Lower lobe of right lung (tissue), 2 donors: ENCODE results near the gene KIAA0586. TPM values are rescaled to one million over a fixed set of nuclear protein-coding genes. Genes with fewer than 3 reads are reported as not detected.

Source experiments
- ATAC-seq, 2 donors: fragments of 200-7000 bp; cut with Tn5 transposase; one replicate each; pipeline ENCODE4 v1.9.1; 2020 to 2022; ENCODE audit warnings: mild to moderate bottlenecking in 2 of 2, moderate library complexity in 2 of 2
- DNase-seq: peaks from one replicate; pipeline ENCODE4 v3.0.0-alpha.2; 2020
- H3K27ac ChIP-seq: fragments of 200-600 bp; one replicate; pipeline ENCODE4 v1.8.0; 2022
- H3K27me3 ChIP-seq: fragments of 200-600 bp; one replicate; pipeline ENCODE4 v1.8.0; 2022; ENCODE audit warnings: low read depth
- H3K36me3 ChIP-seq: fragments of 200-600 bp; one replicate; pipeline ENCODE4 v1.8.0; 2022; ENCODE audit warnings: mild to moderate bottlenecking
- H3K4me1 ChIP-seq: fragments of 200-600 bp; one replicate; pipeline ENCODE4 v1.8.0; 2022
- H3K4me3 ChIP-seq: fragments of 200-600 bp; one replicate; pipeline ENCODE4 v1.8.0; 2022; ENCODE audit warnings: mild to moderate bottlenecking
- H3K9me3 ChIP-seq: fragments of 200-600 bp; one replicate; pipeline ENCODE4 v1.8.0; 2022
- CTCF ChIP-seq: fragments of 200-600 bp; IDR thresholded peaks from one replicate; pipeline ENCODE4 v1.8.0; 2022; ENCODE audit warnings: antibody characterized with exemption, mild to moderate bottlenecking
- intact Hi-C: fragments of 100-400 bp; cut with DNase I; formaldehyde crosslinking; loops from one replicate; pipeline ENCODE4 v1.11.0; 2022
- long read RNA-seq: library from polyadenylated mRNA; unstranded; transcript quantifications from one replicate; pipeline ENCODE4 v2.0.0, GENCODE V29; 2021
- total RNA-seq: library from RNA; stranded (reverse); fragmentation: NEBNext Ultra II Directional; extraction: Animal tissue kit (Norgen Biotek cat#: 25700); gene quantifications from one replicate; pipeline ENCODE4 v1.2.1, GENCODE V29; 2021
- donor health status: DM: no; HTN: yes; CAD: no; lungs with severe emphysema.

Gene KIAA0586
- 13.8 TPM for total RNA-seq
- long read RNA-seq, partial matches to known transcripts = 5 of 8 reads
- long read RNA-seq, other reads (novel, unspliced or antisense) = 3 of 8 reads

- ATAC-seq (peak; percentile 99), DNase-seq (peak; percentile 96)
- Histone ChIP-seq H3K27ac (peak within 1 kb of the TSS; percentile 97), H3K36me3 (peaks cover 34% of the 10 kb centered on the region), H3K27me3 (no peaks in the 10 kb centered on the region), H3K4me3 (peak within 1 kb of the TSS; percentile 74), H3K4me1 (peaks cover 30% of the 10 kb centered on the region), H3K9me3 (no peaks in the 10 kb centered on the region)
- no peak for TF ChIP-seq CTCF
- intact Hi-C loops = no loop called here
Observed at GRCh38 chr14:58427281-58428117, at the start of gene KIAA0586, which contains the start of gene TIMM9. Gene KIAA0586, plus strand, starts transcription at chr14:58427719. Its CDS starts 546 bp downstream, at chr14:58428265. Gene TIMM9, minus strand, starts transcription at chr14:58427531. Its CDS starts 15,586 bp downstream, at chr14:58411945.

- DNase-seq (no peak), ATAC-seq (no peak)
- intact Hi-C loops = no loop called here
- no peak for TF ChIP-seq CTCF
- H3K27me3 ChIP-seq = no peaks in the 10 kb centered on the region
- no peak overlapping the region for H3K4me3 ChIP-seq
- H3K36me3 ChIP-seq = no peaks in the 10 kb centered on the region
- no peak overlapping the region for H3K27ac ChIP-seq
- no peaks in the 10 kb centered on the region for H3K9me3 ChIP-seq
- peaks cover 7% of the 10 kb centered on the region for H3K4me1 ChIP-seq
Observed at GRCh38 chr14:58390830-58391229, 36.7 kb upstream of the KIAA0586 start.

GRCh38 chr14:58395562-58395811 is 32.0 kb upstream of the KIAA0586 start:
- Histone ChIP-seq H3K27ac (peak overlapping the region; percentile 88), H3K9me3 (no peaks in the 10 kb centered on the region), H3K27me3 (no peaks in the 10 kb centered on the region), H3K4me1 (peaks cover 14% of the 10 kb centered on the region), H3K36me3 (no peaks in the 10 kb centered on the region), H3K4me3 (peak overlapping the region; percentile 69)
- no peak for ATAC-seq
- no peak for DNase-seq
- TF ChIP-seq CTCF = no peak
- intact Hi-C loops = no loop called here

- no peaks in the 10 kb centered on the region for H3K36me3 ChIP-seq
- no peaks in the 10 kb centered on the region for H3K9me3 ChIP-seq
- peak; percentile 92 for TF ChIP-seq CTCF
- H3K27me3 ChIP-seq = no peaks in the 10 kb centered on the region
- intact Hi-C loops = no loop called here
- H3K27ac ChIP-seq = peak within 1 kb of the TSS; percentile 88
- H3K4me1 ChIP-seq = peaks cover 14% of the 10 kb centered on the region
- ATAC-seq (peak; percentile 97), DNase-seq (peak; percentile 85)
- H3K4me3 ChIP-seq = peak within 1 kb of the TSS; percentile 69
Observed at GRCh38 chr14:58395812-58396788, 31.4 kb upstream of the KIAA0586 start, which contains the start of gene TOMM20L. Gene TOMM20L, plus strand, starts transcription at chr14:58395930. Its CDS starts 28 bp downstream, at chr14:58395958.

GRCh38 chr14:58397156-58397555 is 30.4 kb upstream of the KIAA0586 start:
- intact Hi-C loops = no loop called here
- no peak for TF ChIP-seq CTCF
- no peaks in the 10 kb centered on the region for H3K36me3 ChIP-seq
- H3K27ac ChIP-seq = no peak overlapping the region
- no peaks in the 10 kb centered on the region for H3K9me3 ChIP-seq
- peaks cover 14% of the 10 kb centered on the region for H3K4me1 ChIP-seq
- H3K27me3 ChIP-seq = no peaks in the 10 kb centered on the region
- ATAC-seq = no peak
- DNase-seq = no peak
- H3K4me3 ChIP-seq = no peak overlapping the region
